Bronchial epithelial cell (primary cell): ENCODE measurements around the gene SLC66A2. TPM values are rescaled to one million over a fixed set of nuclear protein-coding genes. Genes with fewer than 3 reads are reported as not detected.

ENCODE experiments used
- DNase-seq: peaks from one replicate; pipeline ENCODE4 v3.0.0-alpha.2; 2010; ENCODE audit warnings: low read depth
- FAIRE-seq: peaks from 2 replicates; lab custom pipeline; 2011; peaks lifted over from hg19 to GRCh38; lab: Jason Lieb, UNC
- H3K27me3 ChIP-seq: 2 replicates; pipeline ENCODE4 v1.5.1; 2011; ENCODE audit warnings: low read length; ENCODE audit not compliant: control insufficient read depth, insufficient read depth
- H3K36me3 ChIP-seq: 2 replicates; pipeline ENCODE4 v1.5.1; 2011; ENCODE audit warnings: low read length; ENCODE audit not compliant: control insufficient read depth, insufficient read depth
- H3K4me3 ChIP-seq: 2 replicates; pipeline ENCODE4 v1.5.1; 2011; ENCODE audit warnings: mild to moderate bottlenecking, low read depth, low read length, control low read depth
- CTCF ChIP-seq: IDR thresholded peaks from 2 replicates; pipeline ENCODE4 v1.5.1; 2011; ENCODE audit warnings: mild to moderate bottlenecking, moderate library complexity, low read length, control low read depth, inconsistent platforms; ENCODE audit not compliant: insufficient read depth, severe bottlenecking
- total RNA-seq: library from RNA; depleted of rRNA; stranded (reverse); fragments of >200 nt; gene quantifications from 2 replicates; pipeline ENCODE4 v1.2.1, GENCODE V29; 2014

The SLC66A2 gene
- total RNA-seq, 1 donor from 2014 or later: 60.6 TPM

- FAIRE-seq (no peak), DNase-seq (no peak)
- Histone ChIP-seq H3K27me3 (no peaks in the 10 kb centered on the region), H3K4me3 (no peak overlapping the region), H3K36me3 (peaks cover 16% of the 10 kb centered on the region)
- no peak for TF ChIP-seq CTCF
These were observed 32.4 kb downstream of the SLC66A2 start for GRCh38 chr18:79919089-79919488.

GRCh38 chr18:79918615-79919011 lies 32.8 kb downstream of the SLC66A2 start:
- H3K36me3 ChIP-seq: peaks cover 16% of the 10 kb centered on the region
- DNase-seq: no peak

GRCh38 chr18:79917853-79918614 lies 33.4 kb downstream of the SLC66A2 start:
- H3K27me3 ChIP-seq: no peaks in the 10 kb centered on the region
- TF ChIP-seq CTCF: no peak
- DNase-seq (no peak), FAIRE-seq (no peak)
- no peak overlapping the region for H3K4me3 ChIP-seq
- H3K36me3 ChIP-seq: peaks cover 17% of the 10 kb centered on the region

More at GRCh38 chr18:79918615-79919011, 32.8 kb downstream of the SLC66A2 start:
- TF ChIP-seq CTCF: no peak
- H3K27me3 ChIP-seq: no peaks in the 10 kb centered on the region
- no peak for FAIRE-seq
- no peak overlapping the region for H3K4me3 ChIP-seq

GRCh38 chr18:79917169-79917852 lies 34.1 kb downstream of the SLC66A2 start:
- TF ChIP-seq CTCF: no peak
- FAIRE-seq: no peak
- no peak overlapping the region for H3K4me3 ChIP-seq
- DNase-seq: no peak
- H3K27me3 ChIP-seq: no peaks in the 10 kb centered on the region
- H3K36me3 ChIP-seq: peaks cover 18% of the 10 kb centered on the region

GRCh38 chr18:79916546-79917168 lies 34.8 kb downstream of the SLC66A2 start:
- FAIRE-seq (no peak), DNase-seq (no peak)
- Histone ChIP-seq H3K27me3 (no peaks in the 10 kb centered on the region), H3K4me3 (no peak overlapping the region), H3K36me3 (peaks cover 17% of the 10 kb centered on the region)
- TF ChIP-seq CTCF: no peak
